Measurements from ENCODE around the gene EPO.

The EPO gene

GRCh38 chr7:100678291-100678984 lies 41.8 kb upstream of the EPO start:
- Histone ChIP-seq H3K36me3 (ENCODE audit: insufficient read depth, low read length) (peaks cover 49% of the 10 kb centered on the region), H3K4me3 (ENCODE audit: low read depth in 1 of 2, low read length in 2 of 2) (no peak overlapping the region), H3K4me1 (ENCODE audit: insufficient read depth, low read length) (peaks cover 8% of the 10 kb centered on the region), H3K9ac (ENCODE audit: low read length) (no peak overlapping the region), H3K27ac (ENCODE audit: low read depth, low read length) (no peak overlapping the region), H3K27me3 (ENCODE audit: control insufficient read depth in 1 of 2, insufficient read depth in 2 of 2, low read length in 2 of 2) (no peaks in the 10 kb centered on the region), H3K9me3 (ENCODE audit: low read length) (no peaks in the 10 kb centered on the region)

- H3K9ac ChIP-seq (ENCODE audit: low read length): no peak overlapping the region
- no peak overlapping the region for H3K4me3 ChIP-seq (ENCODE audit: low read depth in 1 of 2, low read length in 2 of 2)
- H3K27ac ChIP-seq (ENCODE audit: low read depth, low read length): no peak overlapping the region
- H3K36me3 ChIP-seq (ENCODE audit: insufficient read depth, low read length): peaks cover 53% of the 10 kb centered on the region
- H3K27me3 ChIP-seq (ENCODE audit: control insufficient read depth in 1 of 2, insufficient read depth in 2 of 2, low read length in 2 of 2): no peaks in the 10 kb centered on the region
- no peaks in the 10 kb centered on the region for H3K9me3 ChIP-seq (ENCODE audit: low read length)
- H3K4me1 ChIP-seq (ENCODE audit: insufficient read depth, low read length): peaks cover 8% of the 10 kb centered on the region
These were observed 40.9 kb upstream of the EPO start for GRCh38 chr7:100679129-100679926.

DNA sequence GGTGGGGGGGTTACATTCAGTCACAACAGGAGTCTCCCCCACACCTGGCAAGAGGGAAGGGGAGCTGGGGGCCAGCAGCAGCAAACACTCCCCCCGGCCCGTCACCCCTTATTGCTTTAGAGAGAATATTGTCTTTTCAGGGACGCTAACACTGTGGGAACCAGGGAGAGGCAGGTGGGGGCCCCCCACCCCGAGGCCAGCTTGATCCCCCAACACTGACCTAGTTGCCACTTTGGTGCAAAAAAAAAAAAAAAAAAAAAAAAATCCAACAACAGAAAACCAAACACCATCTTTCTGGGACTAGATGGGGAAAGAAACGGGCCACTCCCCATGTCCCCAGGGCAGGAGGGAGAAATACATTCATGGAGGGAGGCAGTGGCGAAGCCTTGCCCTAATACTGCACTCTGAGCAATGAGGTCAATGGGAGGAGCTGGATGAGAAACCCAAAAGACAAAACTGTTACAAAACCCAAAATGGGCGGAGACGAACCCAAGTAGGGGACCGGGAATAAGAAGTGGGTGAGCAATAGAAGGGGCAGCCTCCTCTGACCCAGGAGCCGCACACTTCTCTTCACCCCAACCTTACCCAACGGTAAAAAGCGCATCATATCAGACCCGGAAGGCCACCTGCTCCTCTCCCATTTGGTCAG lies 40.2 kb upstream of the EPO start:
- no peak overlapping the region for H3K4me3 ChIP-seq (ENCODE audit: low read depth in 1 of 2, low read length in 2 of 2)
- peaks cover 8% of the 10 kb centered on the region for H3K4me1 ChIP-seq (ENCODE audit: insufficient read depth, low read length)
- no peaks in the 10 kb centered on the region for H3K27me3 ChIP-seq (ENCODE audit: control insufficient read depth in 1 of 2, insufficient read depth in 2 of 2, low read length in 2 of 2)
- peaks cover 61% of the 10 kb centered on the region for H3K36me3 ChIP-seq (ENCODE audit: insufficient read depth, low read length)
- no peaks in the 10 kb centered on the region for H3K9me3 ChIP-seq (ENCODE audit: low read length)
- no peak overlapping the region for H3K9ac ChIP-seq (ENCODE audit: low read length)
- H3K27ac ChIP-seq (ENCODE audit: low read depth, low read length): peak overlapping the region; percentile 24

- Histone ChIP-seq H3K36me3 (ENCODE audit: insufficient read depth, low read length) (peaks cover 67% of the 10 kb centered on the region), H3K4me1 (ENCODE audit: insufficient read depth, low read length) (peaks cover 8% of the 10 kb centered on the region), H3K27ac (ENCODE audit: low read depth, low read length) (peak overlapping the region; percentile 24)
These were observed 39.5 kb upstream of the EPO start for GRCh38 chr7:100680576-100681271.

GRCh38 chr7:100681491-100682227 lies 38.6 kb upstream of the EPO start:
- Histone ChIP-seq H3K27ac (ENCODE audit: low read depth, low read length) (no peak overlapping the region), H3K36me3 (ENCODE audit: insufficient read depth, low read length) (peaks cover 73% of the 10 kb centered on the region), H3K9me3 (ENCODE audit: low read length) (no peaks in the 10 kb centered on the region), H3K4me3 (ENCODE audit: low read depth in 1 of 2, low read length in 2 of 2) (peak overlapping the region in 1 of 2 donors; percentile 13), H3K27me3 (ENCODE audit: control insufficient read depth in 1 of 2, insufficient read depth in 2 of 2, low read length in 2 of 2) (no peaks in the 10 kb centered on the region), H3K4me1 (ENCODE audit: insufficient read depth, low read length) (peaks cover 3% of the 10 kb centered on the region), H3K9ac (ENCODE audit: low read length) (no peak overlapping the region)

More at GRCh38 chr7:100680576-100681271, 39.5 kb upstream of the EPO start:
- no peaks in the 10 kb centered on the region for H3K9me3 ChIP-seq (ENCODE audit: low read length)
- H3K9ac ChIP-seq (ENCODE audit: low read length): no peak overlapping the region
- H3K27me3 ChIP-seq (ENCODE audit: control insufficient read depth in 1 of 2, insufficient read depth in 2 of 2, low read length in 2 of 2): no peaks in the 10 kb centered on the region
- H3K4me3 ChIP-seq (ENCODE audit: low read depth in 1 of 2, low read length in 2 of 2): no peak overlapping the region

- H3K27ac ChIP-seq (ENCODE audit: low read depth, low read length): no peak overlapping the region
- H3K4me3 ChIP-seq (ENCODE audit: low read depth in 1 of 2, low read length in 2 of 2): peak overlapping the region in 1 of 2 donors; percentile 13
- H3K9me3 ChIP-seq (ENCODE audit: low read length): no peaks in the 10 kb centered on the region
- peaks cover 73% of the 10 kb centered on the region for H3K36me3 ChIP-seq (ENCODE audit: insufficient read depth, low read length)
- no peak overlapping the region for H3K9ac ChIP-seq (ENCODE audit: low read length)
- no peaks in the 10 kb centered on the region for H3K4me1 ChIP-seq (ENCODE audit: insufficient read depth, low read length)
- H3K27me3 ChIP-seq (ENCODE audit: control insufficient read depth in 1 of 2, insufficient read depth in 2 of 2, low read length in 2 of 2): no peaks in the 10 kb centered on the region
These were observed 38.0 kb upstream of the EPO start for GRCh38 chr7:100682228-100682741.

GRCh38 chr7:100682991-100683658 lies 37.1 kb upstream of the EPO start:
- Histone ChIP-seq H3K27ac (ENCODE audit: low read depth, low read length) (no peak overlapping the region), H3K4me3 (ENCODE audit: low read depth in 1 of 2, low read length in 2 of 2) (no peak overlapping the region), H3K27me3 (ENCODE audit: control insufficient read depth in 1 of 2, insufficient read depth in 2 of 2, low read length in 2 of 2) (no peaks in the 10 kb centered on the region), H3K9me3 (ENCODE audit: low read length) (no peaks in the 10 kb centered on the region), H3K9ac (ENCODE audit: low read length) (no peak overlapping the region), H3K36me3 (ENCODE audit: insufficient read depth, low read length) (peaks cover 73% of the 10 kb centered on the region), H3K4me1 (ENCODE audit: insufficient read depth, low read length) (no peaks in the 10 kb centered on the region)

DNA sequence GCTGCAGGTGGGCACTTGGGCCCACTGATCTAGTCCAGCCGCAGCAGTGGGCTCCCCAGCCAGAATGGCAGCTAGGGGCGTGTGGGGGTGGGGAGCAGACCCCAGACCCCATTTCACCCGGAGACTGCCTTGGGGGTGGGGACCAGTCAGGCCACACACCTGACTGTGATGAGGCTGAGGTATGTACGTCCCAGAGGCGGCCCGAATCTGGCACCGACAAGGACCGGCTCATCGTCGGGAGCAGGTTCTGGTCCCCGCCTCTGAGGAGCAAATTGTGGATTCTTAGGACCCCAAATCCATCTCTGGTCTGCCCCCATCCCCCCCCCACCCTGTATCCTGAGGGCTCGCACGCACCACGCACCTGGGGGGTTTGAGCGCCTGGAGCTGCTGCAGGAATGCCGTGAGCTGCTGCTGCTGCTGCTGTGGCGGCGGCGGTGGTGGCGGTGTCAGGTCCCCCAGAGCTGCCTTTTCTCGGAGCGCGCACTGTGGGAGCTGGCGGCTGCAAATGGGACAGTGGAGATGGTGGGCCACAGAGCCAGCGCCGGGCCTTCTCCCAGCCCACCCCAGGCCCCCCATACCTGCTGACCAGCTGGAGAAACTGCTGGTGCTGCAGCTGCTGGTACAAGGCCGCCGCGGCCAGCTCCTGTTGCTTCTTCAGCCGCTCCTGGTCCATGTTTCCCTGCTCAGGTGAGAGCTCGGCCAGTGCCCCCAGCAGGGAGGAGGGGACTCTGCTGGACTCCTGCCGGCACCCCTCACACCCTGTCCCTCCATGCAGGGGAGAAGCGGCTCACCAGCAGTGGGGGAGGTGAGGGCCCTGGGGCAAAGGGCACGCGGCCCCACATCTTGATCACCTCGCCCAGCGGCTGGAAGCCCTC lies 36.4 kb upstream of the EPO start:
- Histone ChIP-seq H3K27ac (ENCODE audit: low read depth, low read length) (no peak overlapping the region), H3K9ac (ENCODE audit: low read length) (no peak overlapping the region), H3K36me3 (ENCODE audit: insufficient read depth, low read length) (peaks cover 71% of the 10 kb centered on the region), H3K4me3 (ENCODE audit: low read depth in 1 of 2, low read length in 2 of 2) (no peak overlapping the region), H3K4me1 (ENCODE audit: insufficient read depth, low read length) (no peaks in the 10 kb centered on the region), H3K9me3 (ENCODE audit: low read length) (no peaks in the 10 kb centered on the region), H3K27me3 (ENCODE audit: control insufficient read depth in 1 of 2, insufficient read depth in 2 of 2, low read length in 2 of 2) (no peaks in the 10 kb centered on the region)

GRCh38 chr7:100684534-100685042 lies 35.7 kb upstream of the EPO start:
- no peak overlapping the region for H3K9ac ChIP-seq (ENCODE audit: low read length)
- no peak overlapping the region for H3K4me3 ChIP-seq (ENCODE audit: low read depth in 1 of 2, low read length in 2 of 2)
- no peak overlapping the region for H3K27ac ChIP-seq (ENCODE audit: low read depth, low read length)
- peaks cover 64% of the 10 kb centered on the region for H3K36me3 ChIP-seq (ENCODE audit: insufficient read depth, low read length)
- H3K27me3 ChIP-seq (ENCODE audit: control insufficient read depth in 1 of 2, insufficient read depth in 2 of 2, low read length in 2 of 2): no peaks in the 10 kb centered on the region
- peaks cover 4% of the 10 kb centered on the region for H3K4me1 ChIP-seq (ENCODE audit: insufficient read depth, low read length)
- H3K9me3 ChIP-seq (ENCODE audit: low read length): no peaks in the 10 kb centered on the region

Data from muscle layer of colon (tissue), 2 donors.